ENCODE measurements around the gene DIP2C. TPM values are rescaled to one million over a fixed set of nuclear protein-coding genes. Genes with fewer than 3 reads are reported as not detected.
"Not testable (repeated sequence)": the region's sequence is repeated elsewhere in the genome, so short reads cannot be mapped to it uniquely, and the experiment has no call there.

The DIP2C gene
- total RNA-seq, 1 experiment from 2014 or later, result 11.0 TPM

- TF ChIP-seq E2F1 (CRISPR knock-in tag; IDR thresholded peaks at IDR 0.05) (no peak), SMAD3 (CRISPR knock-in tag; IDR thresholded peaks at IDR 0.05; ENCODE audit: borderline replicate concordance) (no peak), TEAD1 (CRISPR knock-in tag; IDR thresholded peaks at IDR 0.05) (no peak)
- TF ChIP-seq, protein P1, sequence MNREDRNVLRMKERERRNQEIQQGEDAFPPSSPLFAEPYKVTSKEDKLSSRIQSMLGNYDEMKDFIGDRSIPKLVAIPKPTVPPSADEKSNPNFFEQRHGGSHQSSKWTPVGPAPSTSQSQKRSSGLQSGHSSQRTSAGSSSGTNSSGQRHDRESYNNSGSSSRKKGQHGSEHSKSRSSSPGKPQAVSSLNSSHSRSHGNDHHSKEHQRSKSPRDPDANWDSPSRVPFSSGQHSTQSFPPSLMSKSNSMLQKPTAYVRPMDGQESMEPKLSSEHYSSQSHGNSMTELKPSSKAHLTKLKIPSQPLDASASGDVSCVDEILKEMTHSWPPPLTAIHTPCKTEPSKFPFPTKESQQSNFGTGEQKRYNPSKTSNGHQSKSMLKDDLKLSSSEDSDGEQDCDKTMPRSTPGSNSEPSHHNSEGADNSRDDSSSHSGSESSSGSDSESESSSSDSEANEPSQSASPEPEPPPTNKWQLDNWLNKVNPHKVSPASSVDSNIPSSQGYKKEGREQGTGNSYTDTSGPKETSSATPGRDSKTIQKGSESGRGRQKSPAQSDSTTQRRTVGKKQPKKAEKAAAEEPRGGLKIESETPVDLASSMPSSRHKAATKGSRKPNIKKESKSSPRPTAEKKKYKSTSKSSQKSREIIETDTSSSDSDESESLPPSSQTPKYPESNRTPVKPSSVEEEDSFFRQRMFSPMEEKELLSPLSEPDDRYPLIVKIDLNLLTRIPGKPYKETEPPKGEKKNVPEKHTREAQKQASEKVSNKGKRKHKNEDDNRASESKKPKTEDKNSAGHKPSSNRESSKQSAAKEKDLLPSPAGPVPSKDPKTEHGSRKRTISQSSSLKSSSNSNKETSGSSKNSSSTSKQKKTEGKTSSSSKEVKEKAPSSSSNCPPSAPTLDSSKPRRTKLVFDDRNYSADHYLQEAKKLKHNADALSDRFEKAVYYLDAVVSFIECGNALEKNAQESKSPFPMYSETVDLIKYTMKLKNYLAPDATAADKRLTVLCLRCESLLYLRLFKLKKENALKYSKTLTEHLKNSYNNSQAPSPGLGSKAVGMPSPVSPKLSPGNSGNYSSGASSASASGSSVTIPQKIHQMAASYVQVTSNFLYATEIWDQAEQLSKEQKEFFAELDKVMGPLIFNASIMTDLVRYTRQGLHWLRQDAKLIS (CRISPR knock-in tag; IDR thresholded peaks at IDR 0.05; ENCODE audit: borderline replicate concordance), result no peak
- TF ChIP-seq, protein P2, sequence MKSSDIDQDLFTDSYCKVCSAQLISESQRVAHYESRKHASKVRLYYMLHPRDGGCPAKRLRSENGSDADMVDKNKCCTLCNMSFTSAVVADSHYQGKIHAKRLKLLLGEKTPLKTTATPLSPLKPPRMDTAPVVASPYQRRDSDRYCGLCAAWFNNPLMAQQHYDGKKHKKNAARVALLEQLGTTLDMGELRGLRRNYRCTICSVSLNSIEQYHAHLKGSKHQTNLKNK (CRISPR knock-in tag; IDR thresholded peaks at IDR 0.05), result no peak
These were observed 29.0 kb downstream of the DIP2C start (continued) for GRCh38 chr10:660413-660969.

DNA sequence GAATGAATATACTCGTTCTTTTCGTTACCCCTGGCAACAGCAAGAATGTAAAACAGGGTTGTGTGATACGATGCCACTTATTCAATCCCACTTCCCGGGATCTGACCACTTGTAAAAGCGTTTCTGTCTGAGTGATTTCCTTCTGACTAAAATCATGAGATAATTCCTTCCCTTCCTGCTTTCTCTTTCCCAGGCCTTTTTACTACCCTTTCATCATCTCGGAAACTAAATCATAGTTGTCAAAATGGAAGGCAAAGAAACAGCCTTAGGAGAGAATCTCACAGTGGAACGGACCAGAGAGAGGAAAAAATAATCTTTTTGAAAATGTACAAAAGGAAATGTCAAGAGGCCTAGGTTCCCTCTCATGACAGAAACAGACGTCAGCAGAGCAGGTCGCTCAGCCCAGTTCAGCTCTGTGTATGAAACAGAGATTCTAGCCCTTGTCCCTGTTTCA lies 29.8 kb downstream of the DIP2C start:
- Mint-ChIP-seq H3K36me3 (no peaks in the 10 kb centered on the region), H3K27ac (no peak overlapping the region), H3K9me3 (no peaks in the 10 kb centered on the region; the same call in 1 of the 2 replicates), H3K27me3 (ENCODE audit: low read depth) (no peaks in the 10 kb centered on the region), H3K4me1 (peaks cover 11% of the 10 kb centered on the region), H3K4me3 (no peak overlapping the region)
- no peak for ATAC-seq
- ChIA-PET CTCF (interaction anchor here (1.5 kb wide), 1 partner anchor 244 kb away, joined by 4 read pairs; no protein-coding TSS in a partner anchor), POLR2A (no interaction called here)
- TF ChIP-seq ZNF671 (CRISPR knock-in tag; IDR thresholded peaks at IDR 0.05) (no peak), GRHL2 (CRISPR knock-in tag; IDR thresholded peaks at IDR 0.05; ENCODE audit: insufficient replicate concordance, severe bottlenecking) (no peak)
- TF ChIP-seq, protein P3, sequence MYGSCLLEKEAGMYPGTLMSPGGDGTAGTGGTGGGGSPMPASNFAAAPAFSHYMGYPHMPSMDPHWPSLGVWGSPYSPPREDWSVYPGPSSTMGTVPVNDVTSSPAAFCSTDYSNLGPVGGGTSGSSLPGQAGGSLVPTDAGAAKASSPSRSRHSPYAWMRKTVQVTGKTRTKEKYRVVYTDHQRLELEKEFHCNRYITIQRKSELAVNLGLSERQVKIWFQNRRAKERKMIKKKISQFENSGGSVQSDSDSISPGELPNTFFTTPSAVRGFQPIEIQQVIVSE (CRISPR knock-in tag; IDR thresholded peaks at IDR 0.05; ENCODE audit: borderline replicate concordance), result no peak
- DNase-seq (ENCODE audit: low spot score), result no peak

- H3K9me3 Mint-ChIP-seq; H3K27me3 Mint-ChIP-seq (ENCODE audit: low read depth); CTCF ChIA-PET; POLR2A ChIA-PET; DNase-seq (ENCODE audit: low spot score); H3K27ac Mint-ChIP-seq; H3K36me3 Mint-ChIP-seq; H3K4me3 Mint-ChIP-seq; ATAC-seq: not testable (repeated sequence)
- H3K4me1 Mint-ChIP-seq, result peaks cover 11% of the 10 kb centered on the region
These were observed 31.6 kb downstream of the DIP2C start for GRCh38 chr10:657816-658350.

GRCh38 chr10:656883-657282 lies 32.6 kb downstream of the DIP2C start:
- Mint-ChIP-seq H3K36me3 (no peaks in the 10 kb centered on the region), H3K27me3 (ENCODE audit: low read depth) (no peaks in the 10 kb centered on the region), H3K9me3 (no peaks in the 10 kb centered on the region; the same call in 1 of the 2 replicates), H3K4me3 (no peak overlapping the region), H3K4me1 (peaks cover 13% of the 10 kb centered on the region), H3K27ac (no peak overlapping the region)
- POLR2A ChIA-PET, result no interaction called here
- CTCF ChIA-PET, result no interaction called here
- DNase-seq (ENCODE audit: low spot score), result no peak
- no peak for ATAC-seq
- TF ChIP-seq, protein P4, sequence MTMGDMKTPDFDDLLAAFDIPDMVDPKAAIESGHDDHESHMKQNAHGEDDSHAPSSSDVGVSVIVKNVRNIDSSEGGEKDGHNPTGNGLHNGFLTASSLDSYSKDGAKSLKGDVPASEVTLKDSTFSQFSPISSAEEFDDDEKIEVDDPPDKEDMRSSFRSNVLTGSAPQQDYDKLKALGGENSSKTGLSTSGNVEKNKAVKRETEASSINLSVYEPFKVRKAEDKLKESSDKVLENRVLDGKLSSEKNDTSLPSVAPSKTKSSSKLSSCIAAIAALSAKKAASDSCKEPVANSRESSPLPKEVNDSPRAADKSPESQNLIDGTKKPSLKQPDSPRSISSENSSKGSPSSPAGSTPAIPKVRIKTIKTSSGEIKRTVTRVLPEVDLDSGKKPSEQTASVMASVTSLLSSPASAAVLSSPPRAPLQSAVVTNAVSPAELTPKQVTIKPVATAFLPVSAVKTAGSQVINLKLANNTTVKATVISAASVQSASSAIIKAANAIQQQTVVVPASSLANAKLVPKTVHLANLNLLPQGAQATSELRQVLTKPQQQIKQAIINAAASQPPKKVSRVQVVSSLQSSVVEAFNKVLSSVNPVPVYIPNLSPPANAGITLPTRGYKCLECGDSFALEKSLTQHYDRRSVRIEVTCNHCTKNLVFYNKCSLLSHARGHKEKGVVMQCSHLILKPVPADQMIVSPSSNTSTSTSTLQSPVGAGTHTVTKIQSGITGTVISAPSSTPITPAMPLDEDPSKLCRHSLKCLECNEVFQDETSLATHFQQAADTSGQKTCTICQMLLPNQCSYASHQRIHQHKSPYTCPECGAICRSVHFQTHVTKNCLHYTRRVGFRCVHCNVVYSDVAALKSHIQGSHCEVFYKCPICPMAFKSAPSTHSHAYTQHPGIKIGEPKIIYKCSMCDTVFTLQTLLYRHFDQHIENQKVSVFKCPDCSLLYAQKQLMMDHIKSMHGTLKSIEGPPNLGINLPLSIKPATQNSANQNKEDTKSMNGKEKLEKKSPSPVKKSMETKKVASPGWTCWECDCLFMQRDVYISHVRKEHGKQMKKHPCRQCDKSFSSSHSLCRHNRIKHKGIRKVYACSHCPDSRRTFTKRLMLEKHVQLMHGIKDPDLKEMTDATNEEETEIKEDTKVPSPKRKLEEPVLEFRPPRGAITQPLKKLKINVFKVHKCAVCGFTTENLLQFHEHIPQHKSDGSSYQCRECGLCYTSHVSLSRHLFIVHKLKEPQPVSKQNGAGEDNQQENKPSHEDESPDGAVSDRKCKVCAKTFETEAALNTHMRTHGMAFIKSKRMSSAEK (CRISPR knock-in tag; IDR thresholded peaks at IDR 0.05; ENCODE audit: borderline replicate concordance), result no peak
- TF ChIP-seq, protein P2 (CRISPR knock-in tag; IDR thresholded peaks at IDR 0.05), result no peak
- TF ChIP-seq ZNF425 (CRISPR knock-in tag; conservative IDR thresholded peaks at IDR 0.05) (no peak), NFE2L1 (CRISPR knock-in tag; IDR thresholded peaks at IDR 0.05) (no peak)

Data from WTC11 (cell line).